Mucosa of stomach (tissue), 1 donor: ENCODE results near the gene BRI3.

Experiments used
- H3K27me3 ChIP-seq: one replicate; pipeline ENCODE4 v1.7.0; 2013; ENCODE audit warnings: mild to moderate bottlenecking, low read length; ENCODE audit not compliant: control insufficient read depth, insufficient read depth
- H3K36me3 ChIP-seq: one replicate; pipeline ENCODE4 v1.7.0; 2013; ENCODE audit warnings: low read length; ENCODE audit not compliant: control insufficient read depth, insufficient read depth
- H3K4me1 ChIP-seq: one replicate; pipeline ENCODE4 v1.7.0; 2013; ENCODE audit warnings: mild to moderate bottlenecking, low read length; ENCODE audit not compliant: control insufficient read depth, insufficient read depth
- H3K4me3 ChIP-seq: one replicate; pipeline ENCODE4 v1.7.0; 2013; ENCODE audit warnings: low read length
- H3K9ac ChIP-seq: one replicate; pipeline ENCODE4 v1.7.0; 2013; ENCODE audit warnings: mild to moderate bottlenecking, low read length, moderate library complexity
- H3K9me3 ChIP-seq: one replicate; pipeline ENCODE4 v1.7.0; 2013; ENCODE audit warnings: mild to moderate bottlenecking, low read length, moderate library complexity; ENCODE audit not compliant: control insufficient read depth
- donor health status: Pancreatic carcinoma.

Gene BRI3

DNA sequence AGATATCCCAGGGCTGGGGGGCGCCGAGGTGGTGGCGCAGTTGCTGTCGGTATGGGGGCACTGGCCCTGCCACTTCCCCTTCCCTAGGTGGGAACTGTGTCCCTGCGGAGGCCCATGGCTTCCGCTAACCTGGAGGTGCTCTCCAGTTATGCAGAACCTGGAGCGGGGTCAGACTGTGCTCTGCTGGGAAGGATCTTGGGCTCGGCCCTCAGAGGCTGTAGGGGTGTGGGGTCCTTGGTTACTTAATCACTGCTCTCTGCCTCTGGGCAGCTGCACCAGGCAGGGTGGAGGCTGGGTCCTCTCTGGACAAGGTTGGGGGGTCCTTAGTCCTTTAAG is 2.4 kb downstream of the BRI3 start:
- H3K36me3 ChIP-seq = peaks cover 14% of the 10 kb centered on the region
- H3K4me1 ChIP-seq = peaks cover 81% of the 10 kb centered on the region
- H3K4me3 ChIP-seq = peak overlapping the region; percentile 96
- peak overlapping the region; percentile 97 for H3K9ac ChIP-seq
- no peaks in the 10 kb centered on the region for H3K9me3 ChIP-seq
- no peaks in the 10 kb centered on the region for H3K27me3 ChIP-seq

DNA sequence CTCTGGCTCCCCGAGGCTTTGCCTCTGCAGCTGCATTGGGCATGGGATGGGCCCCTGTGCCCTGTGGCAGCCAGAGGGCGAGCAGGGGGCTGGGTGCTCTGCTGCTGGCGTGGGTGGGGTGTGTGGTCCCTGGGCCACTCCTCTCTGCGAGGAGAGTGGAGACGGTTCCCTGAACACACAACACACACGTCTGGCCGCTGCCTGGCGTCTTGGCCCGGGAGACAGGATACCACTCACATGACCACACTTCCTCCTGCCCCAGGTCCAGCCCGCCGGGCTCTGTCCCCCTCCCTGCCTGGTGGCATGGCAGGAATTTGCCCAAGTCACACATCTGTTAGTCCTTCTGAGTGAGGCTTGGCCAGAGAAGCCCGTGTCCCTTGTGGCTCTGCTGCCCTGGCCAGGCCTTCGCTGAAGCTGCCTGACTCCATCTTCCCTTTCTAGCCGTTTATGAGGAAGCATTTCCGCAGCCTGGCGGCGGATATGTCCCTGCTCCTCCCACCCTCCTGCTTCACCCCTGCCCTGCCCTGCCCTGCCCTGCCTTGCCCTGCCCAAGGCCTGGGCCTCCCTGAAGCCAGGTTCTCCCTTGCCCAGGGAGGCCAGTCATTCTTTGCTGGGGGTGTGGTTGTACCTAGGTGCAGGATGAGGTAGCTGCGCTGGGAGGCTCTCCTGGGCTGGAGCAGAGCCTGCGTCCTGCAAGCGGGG is 3.0 kb downstream of the BRI3 start:
- H3K9ac ChIP-seq = peak overlapping the region; percentile 97
- H3K9me3 ChIP-seq = no peaks in the 10 kb centered on the region
- H3K27me3 ChIP-seq = no peaks in the 10 kb centered on the region
- peaks cover 79% of the 10 kb centered on the region for H3K4me1 ChIP-seq
- peaks cover 17% of the 10 kb centered on the region for H3K36me3 ChIP-seq
- peak overlapping the region; percentile 96 for H3K4me3 ChIP-seq

DNA sequence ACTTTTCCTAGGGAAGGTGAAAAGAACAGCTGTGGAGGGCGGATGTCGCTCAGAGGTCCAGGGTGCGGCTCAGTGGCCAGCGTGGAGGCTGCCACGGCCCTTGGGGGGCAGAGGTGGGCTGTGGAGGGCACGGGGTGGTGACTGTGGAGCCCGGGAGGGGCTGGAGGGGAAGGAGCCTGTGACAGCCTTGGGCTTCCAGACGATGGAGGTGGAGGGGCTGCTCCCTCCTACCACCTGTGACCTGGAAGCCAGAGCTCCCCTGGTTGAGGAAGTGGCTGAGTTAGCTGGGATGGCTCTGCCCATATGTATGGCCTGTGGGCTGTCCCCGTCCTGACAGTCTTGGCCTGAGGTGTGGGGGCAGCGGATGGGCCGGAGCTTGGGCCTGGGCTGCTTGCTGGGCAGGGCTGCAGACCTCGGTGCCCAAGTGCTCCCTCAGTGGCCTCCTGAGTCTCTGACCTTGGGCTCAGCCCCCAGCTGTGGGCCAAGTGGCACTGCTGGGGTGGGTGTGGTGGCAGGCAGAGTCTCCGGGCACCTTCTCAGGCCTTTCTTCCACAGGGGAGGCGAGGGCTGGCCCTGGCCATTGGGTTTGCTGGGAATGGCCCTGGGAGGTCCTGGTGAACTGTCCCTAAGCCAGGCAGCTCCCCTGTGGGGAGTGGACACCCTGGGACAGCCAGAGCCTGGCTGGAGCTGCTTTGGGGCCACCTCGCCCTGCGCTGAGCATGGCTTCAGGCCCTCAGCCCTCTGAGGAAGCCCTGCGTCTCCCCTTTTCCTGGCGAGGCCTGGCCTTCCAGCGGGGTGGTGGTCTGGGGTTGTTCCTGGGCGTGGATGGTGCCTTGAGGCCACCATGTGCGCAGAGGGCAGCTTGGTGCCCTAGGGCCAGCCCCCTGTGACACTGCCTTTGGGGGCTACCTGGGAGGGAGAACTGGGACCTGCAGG is 3.9 kb downstream of the BRI3 start:
- H3K9ac ChIP-seq = peak overlapping the region; percentile 97
- peaks cover 76% of the 10 kb centered on the region for H3K4me1 ChIP-seq
- H3K9me3 ChIP-seq = no peaks in the 10 kb centered on the region
- peak overlapping the region; percentile 96 for H3K4me3 ChIP-seq
- no peaks in the 10 kb centered on the region for H3K27me3 ChIP-seq
- peaks cover 22% of the 10 kb centered on the region for H3K36me3 ChIP-seq

DNA sequence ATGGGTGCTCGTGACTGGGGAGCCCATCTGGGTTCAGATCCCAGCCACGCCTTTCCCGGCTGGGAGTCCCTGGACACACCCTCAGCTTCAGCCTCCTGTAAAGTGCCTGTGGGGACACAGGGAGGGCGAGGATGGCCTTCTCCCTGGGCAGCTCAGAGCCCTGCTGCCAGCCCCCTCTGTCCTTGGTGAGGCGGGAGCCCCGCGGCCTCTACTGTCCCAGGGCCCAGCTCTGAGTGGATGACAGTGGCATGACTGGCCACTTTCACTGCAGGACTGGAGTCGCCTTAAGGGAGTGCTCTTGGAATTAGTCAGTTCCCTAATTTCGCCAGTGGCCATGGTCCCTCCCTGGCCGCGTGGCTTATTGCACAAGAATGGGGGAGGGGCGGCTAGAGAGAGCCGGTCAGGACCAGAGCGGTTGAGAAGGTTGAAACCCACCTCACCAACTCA is 4.6 kb downstream of the BRI3 start:
- Histone ChIP-seq H3K9me3 (no peaks in the 10 kb centered on the region), H3K36me3 (peaks cover 23% of the 10 kb centered on the region), H3K9ac (peak overlapping the region; percentile 97), H3K27me3 (no peaks in the 10 kb centered on the region), H3K4me3 (no peak overlapping the region), H3K4me1 (peaks cover 80% of the 10 kb centered on the region)

DNA sequence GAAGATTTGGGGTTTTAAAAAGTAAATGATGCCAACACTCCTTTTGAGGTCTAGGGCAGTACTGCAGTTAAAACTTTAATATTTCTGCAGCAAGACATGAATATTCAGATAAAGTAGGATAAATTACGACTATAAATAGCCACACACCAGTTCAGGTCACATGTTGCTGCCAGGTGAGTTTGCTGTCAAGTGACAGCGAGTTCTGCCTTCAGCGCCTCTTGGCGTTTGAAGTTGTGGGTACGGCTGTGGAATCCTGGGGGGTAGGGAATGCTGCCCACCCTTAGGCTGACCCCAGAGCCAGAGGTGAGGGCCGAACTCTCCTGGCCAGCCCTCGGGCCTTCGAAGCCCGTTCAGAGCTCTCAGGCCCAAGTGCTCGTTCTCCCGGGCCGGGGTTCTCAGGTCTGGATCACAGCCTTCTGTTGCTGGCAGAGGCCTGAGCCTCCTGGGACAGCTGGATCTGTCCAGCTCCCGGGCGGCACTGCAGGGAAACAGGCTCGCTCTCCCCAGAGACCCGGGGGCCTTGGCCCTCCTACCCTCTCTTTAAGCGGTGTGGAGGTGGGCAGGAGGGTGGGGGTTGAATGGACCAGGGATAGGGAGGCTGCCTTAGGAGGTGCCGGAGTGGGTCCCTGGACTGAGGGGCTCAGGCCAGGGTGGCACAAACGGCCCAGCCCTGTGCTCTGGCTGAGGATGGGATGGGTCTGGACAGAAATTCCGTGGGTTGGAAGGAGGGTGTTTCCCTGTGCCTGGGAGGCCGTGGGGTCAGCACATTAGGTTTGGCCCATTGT is 5.4 kb downstream of the BRI3 start:
- Histone ChIP-seq H3K4me1 (peaks cover 88% of the 10 kb centered on the region), H3K9me3 (no peaks in the 10 kb centered on the region), H3K36me3 (peaks cover 30% of the 10 kb centered on the region), H3K27me3 (no peaks in the 10 kb centered on the region), H3K4me3 (no peak overlapping the region), H3K9ac (peak overlapping the region; percentile 17)

DNA sequence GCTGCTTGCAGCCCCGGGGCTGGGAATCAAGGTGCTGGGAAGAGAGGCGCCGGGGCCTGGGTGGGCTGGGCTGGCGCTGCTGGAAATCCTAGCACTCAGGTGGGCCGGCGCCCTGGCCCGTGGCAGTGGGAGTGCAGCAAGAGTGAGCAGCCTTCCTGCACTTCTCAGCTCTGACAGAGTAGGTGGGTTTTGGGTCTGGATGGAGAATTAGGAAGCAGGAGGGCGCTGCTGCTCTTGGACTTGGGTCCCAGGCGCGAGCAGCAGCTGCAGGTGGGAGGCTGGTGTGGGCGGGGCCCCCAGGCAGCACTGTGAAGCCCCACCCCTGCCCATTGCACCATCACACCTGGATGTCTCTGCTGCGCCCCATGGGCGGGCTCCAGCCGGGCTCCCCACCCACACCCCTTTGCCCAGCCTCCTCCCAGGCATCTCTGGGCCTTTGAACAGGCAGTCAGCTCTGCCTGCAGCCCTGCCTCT is 6.0 kb downstream of the BRI3 start:
- no peaks in the 10 kb centered on the region for H3K9me3 ChIP-seq
- H3K4me3 ChIP-seq = no peak overlapping the region
- no peaks in the 10 kb centered on the region for H3K27me3 ChIP-seq
- peaks cover 36% of the 10 kb centered on the region for H3K36me3 ChIP-seq
- peaks cover 86% of the 10 kb centered on the region for H3K4me1 ChIP-seq
- peak overlapping the region; percentile 17 for H3K9ac ChIP-seq

DNA sequence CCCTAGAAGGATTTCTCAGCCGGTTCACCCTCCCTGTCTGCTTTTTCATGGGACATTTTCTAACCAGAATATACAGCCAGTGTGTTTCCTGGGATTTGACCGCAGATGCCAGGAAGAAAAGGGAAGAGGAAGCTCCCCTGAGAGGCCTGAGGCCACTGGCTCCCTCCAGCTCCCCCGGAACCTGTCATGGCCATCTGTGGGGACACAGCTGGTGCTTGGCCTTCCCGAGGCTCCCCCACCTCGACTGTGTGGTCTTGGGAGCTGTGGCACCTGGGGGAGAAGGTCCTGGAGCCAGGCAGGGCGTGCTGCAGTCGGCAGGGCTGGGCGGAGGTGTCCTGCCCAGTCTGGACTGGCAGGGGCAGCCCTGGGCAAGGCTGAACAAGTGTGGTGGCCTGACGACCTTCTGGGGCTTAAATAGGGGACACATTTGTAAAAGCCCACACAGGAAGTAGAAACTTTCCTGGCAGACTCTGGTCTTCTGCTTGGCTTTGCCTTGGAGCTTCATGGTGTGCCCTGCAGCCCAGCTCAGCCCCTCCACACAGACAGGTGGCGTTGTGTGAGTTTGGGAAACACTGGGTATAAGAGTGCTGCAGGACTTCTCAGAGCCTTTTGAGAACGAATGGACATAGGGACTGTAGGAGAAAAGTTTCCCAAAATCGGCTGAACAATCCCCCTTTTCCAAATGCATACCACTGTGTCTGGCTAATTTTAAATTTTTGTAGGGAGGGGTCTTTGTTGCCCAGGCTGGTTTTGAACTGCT is 6.8 kb downstream of the BRI3 start:
- peaks cover 79% of the 10 kb centered on the region for H3K4me1 ChIP-seq

DNA sequence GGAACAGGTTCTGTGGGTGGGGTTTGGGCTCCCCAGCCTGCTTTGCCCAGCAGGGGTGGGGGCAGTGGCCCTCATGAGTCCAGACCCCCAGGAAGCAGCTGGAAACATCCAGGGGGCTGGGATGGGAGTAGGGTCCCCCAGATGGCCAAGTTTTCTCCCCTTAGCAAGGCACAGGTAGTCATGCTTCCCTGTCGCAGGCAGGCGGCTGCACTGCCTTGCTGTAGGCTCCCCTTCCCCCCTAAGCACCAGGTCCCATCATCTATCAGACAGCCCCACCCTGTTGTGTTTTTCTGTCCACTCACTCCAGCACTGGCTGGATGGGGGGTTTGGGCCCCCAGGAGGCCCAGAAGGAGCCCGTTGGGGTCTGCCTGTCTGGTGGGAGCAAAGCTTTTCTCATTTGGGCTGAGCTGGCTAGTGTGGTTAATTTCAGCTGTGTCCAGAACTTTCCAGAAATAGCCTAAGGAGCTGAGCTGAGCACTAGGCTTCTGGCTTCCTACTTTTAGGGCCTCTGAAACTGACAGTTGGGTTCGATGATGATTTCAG is 7.9 kb downstream of the BRI3 start:
- H3K36me3 ChIP-seq = peaks cover 40% of the 10 kb centered on the region
- no peak overlapping the region for H3K9ac ChIP-seq
- H3K27me3 ChIP-seq = no peaks in the 10 kb centered on the region
- H3K4me3 ChIP-seq = no peak overlapping the region
- peaks cover 68% of the 10 kb centered on the region for H3K4me1 ChIP-seq
- H3K9me3 ChIP-seq = no peaks in the 10 kb centered on the region

More for the DNA sequence above, 6.8 kb downstream of the BRI3 start:
- Histone ChIP-seq H3K4me3 (no peak overlapping the region), H3K27me3 (no peaks in the 10 kb centered on the region), H3K36me3 (peaks cover 31% of the 10 kb centered on the region), H3K9ac (peak overlapping the region; percentile 25), H3K9me3 (no peaks in the 10 kb centered on the region)

DNA sequence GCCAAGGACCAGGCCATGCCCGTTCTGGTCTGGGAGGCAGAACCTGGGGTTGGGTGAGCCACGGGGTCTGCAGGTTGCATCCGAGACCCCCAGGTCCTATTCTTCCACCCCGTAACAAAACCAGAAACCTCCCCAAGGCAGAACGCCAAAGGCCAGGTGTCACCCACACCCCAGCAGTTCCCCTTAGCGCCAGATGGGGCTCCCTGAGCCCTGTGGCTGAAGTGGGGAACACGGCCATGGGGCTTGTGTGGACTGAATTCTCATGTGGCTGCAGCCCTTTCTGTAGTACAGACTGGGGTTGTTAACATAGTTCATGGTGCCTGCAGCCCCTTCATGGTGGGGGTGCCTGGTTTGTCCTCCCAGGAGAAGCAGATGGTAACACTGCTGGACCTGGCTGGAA is 10.2 kb downstream of the BRI3 start:
- no peaks in the 10 kb centered on the region for H3K9me3 ChIP-seq
- peaks cover 51% of the 10 kb centered on the region for H3K36me3 ChIP-seq
- peaks cover 62% of the 10 kb centered on the region for H3K4me1 ChIP-seq
- H3K4me3 ChIP-seq = no peak overlapping the region
- no peak overlapping the region for H3K9ac ChIP-seq
- H3K27me3 ChIP-seq = no peaks in the 10 kb centered on the region

DNA sequence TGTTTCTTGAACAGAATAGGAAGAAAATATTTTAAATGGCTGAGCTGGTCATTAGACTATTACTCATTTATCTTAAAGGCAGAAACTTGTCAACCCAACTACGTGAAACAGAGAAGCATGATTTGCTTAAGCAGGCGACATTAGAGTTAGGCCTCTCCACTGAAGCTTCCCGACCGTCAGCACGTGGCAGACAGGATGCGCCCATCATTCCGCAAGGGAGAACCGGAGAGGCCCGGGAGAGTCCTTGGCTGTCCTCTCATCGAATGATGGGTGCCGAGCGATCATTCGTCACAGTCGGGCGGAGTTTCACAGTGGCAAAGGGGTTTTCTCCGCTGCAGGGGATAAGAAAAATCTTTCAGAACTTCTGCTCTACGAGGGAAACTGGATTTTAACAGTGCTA is 11.8 kb downstream of the BRI3 start:
- H3K9me3 ChIP-seq = no peaks in the 10 kb centered on the region
- H3K4me1 ChIP-seq = peaks cover 46% of the 10 kb centered on the region
- no peak overlapping the region for H3K4me3 ChIP-seq
- H3K27me3 ChIP-seq = no peaks in the 10 kb centered on the region
- peaks cover 49% of the 10 kb centered on the region for H3K36me3 ChIP-seq
- no peak overlapping the region for H3K9ac ChIP-seq

DNA sequence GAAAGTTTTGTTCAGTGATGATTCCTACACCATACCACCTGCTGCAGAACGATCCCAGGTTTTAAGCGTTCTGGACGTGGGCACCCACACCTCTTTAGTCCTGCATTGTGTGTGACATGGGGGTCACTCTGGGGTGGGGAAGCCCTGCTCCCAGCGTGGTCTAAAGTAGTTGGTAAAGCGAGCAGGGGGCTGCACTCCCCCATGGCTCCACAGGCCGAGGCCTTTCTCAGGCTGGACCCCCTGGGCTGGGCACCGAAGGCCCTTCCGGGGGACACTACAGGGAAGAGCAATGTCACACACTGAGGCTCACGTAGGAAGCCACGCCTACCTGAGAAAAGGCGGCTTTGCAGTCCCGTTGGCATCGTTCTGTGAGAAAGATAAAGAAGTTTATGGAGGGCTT is 12.3 kb downstream of the BRI3 start:
- peaks cover 44% of the 10 kb centered on the region for H3K36me3 ChIP-seq
- peaks cover 42% of the 10 kb centered on the region for H3K4me1 ChIP-seq
- no peak overlapping the region for H3K4me3 ChIP-seq
- no peaks in the 10 kb centered on the region for H3K27me3 ChIP-seq
- no peak overlapping the region for H3K9ac ChIP-seq
- H3K9me3 ChIP-seq = no peaks in the 10 kb centered on the region
